Forelimb muscle (tissue), 1 donor: ENCODE results near the gene FUZ. TPM values are rescaled to one million over a fixed set of nuclear protein-coding genes. Genes with fewer than 3 reads are reported as not detected.

Source experiments
- DNase-seq: peaks from one replicate; pipeline ENCODE4 v3.0.0-alpha.2; 2013; ENCODE audit warnings: low read depth
- polyA plus RNA-seq: library from polyadenylated mRNA; unstranded; fragments of 120-200 nt; gene quantifications from one replicate; pipeline ENCODE4 v1.2.1, GENCODE V29; 2013; ENCODE audit not compliant: insufficient read length

FUZ gene
- polyA plus RNA-seq: 17.0 TPM

DNA sequence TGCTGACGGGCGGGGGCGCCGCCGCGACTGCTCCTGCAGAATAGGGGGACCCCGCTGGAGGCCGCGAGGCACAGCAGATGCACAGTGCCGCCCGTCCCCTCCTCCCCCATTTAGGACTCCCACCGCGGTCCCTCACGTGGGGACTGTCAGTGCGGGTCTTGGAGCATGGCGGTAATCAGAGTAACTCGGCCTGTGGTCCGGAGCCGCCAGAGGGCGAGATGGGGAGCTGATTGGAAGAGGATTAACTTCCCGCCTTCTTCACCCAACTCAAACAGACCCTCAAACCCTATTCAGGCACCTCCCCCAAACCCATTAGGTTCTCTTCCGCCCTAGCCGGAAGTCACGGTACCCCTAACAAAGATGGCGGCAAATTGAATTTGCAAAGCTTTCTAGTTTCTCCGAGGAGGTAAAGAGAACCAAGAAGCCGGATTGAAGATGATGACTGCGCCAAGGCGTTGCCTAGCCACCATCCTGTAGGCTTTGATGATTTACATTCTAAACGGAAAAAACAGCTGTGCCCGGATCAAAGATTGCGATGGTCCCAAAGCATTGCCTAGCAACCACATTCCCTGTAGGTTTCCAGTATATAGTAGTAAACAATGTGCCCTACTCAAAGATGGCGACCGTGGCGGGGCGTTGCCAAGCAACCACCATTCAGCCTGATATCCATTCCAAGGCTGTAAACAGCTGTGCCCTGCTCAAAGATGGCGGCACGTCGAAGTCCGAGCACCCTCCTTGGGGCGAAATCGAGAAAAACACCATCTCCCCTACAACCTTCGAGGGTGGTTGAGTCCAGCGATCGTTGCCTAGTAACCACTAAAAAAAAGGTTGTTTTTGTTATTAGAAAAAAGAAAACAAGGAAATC lies at the start of gene FUZ:
TSS of gene FUZ (minus strand) at position 296 of the 865 bp plus-strand sequence. CDS start at position 110, 186 bp downstream.
- DNase-seq: peak; percentile 98

DNA sequence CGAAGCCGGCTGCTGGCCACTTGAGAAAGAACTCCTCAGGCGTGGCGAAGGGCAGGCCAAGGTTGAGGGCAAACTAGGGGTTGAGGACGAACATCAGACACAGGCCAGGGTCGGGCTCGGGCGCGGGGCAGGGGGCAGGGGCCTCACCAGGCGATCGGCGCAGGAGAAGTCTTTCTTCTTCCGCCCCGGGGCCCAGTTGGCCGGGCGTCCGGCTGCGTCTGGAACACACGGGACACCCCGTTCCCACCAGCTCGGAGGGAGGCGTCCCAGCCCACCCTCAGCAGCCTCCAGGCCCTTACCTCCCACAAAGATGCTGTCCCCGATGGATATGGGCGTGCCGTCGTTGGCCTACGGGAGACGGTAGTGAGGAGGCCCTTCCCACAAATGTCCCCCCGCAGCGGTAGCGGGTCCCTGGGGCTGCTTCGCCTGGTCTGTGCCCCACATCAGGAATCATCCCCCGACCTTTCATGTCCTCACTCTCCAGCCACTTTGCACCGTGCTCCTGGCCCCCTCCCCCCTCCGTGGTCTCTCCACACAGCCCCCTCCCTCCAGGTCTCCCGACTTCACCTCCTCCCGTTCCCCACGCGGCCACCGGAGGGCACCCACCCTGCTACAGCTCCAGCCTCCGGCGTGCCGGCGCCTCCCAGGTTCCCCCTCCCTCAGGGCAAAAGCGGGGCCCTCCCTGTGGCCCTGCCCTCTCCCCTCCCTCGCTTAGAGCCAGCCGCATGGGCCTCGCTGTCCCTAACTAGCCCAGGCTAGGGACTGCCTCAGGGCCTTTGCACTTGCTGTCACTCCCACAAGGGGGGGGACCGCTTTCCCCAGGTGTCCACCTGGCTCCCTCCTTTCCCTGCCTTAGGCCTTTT lies 49.5 kb upstream of the FUZ start:
- DNase-seq: no peak

DNA sequence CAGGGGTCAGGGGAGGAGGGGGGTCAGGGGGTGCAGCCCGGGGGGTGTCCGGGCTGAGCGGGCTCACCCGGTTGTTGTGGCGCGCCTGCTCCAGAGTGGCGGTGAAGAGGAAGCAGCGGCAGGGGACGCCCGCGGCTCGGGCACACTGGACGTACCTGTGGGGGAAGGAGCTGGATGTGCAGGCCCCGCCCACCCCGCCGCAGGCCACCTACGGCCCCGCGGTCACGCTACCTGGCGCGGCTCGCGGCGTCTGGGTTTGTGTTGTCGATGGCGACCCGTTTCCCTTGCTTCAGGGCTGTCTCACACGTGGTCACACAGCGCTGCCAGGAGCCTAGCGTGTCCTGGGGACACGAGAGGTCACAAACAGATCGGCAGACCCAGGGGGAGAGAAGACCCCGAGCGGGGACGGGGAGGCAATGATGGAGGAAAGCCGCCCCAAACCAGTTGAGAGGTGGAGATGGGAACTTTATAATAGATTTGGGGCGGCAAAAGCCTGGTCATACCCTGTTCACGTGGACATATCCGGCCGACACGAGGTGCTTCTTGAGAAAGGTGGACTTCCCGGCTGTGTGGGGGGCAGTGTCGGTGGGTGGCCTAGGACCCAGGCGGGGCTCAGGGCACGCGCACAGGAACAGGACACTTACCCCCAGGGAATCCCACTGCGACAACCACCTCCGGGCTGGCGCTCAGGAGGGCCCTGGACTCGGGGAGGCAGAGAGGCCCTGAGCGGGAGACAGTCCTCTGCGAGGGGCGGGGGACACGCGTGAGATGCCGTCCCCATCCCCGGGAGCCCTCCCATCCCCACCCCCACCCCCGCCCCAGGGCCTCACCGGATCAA lies 48.7 kb upstream of the FUZ start:
- no peak for DNase-seq

GRCh38 chr19:49861107-49861506 lies 48.0 kb upstream of the FUZ start:
- DNase-seq: no peak

DNA sequence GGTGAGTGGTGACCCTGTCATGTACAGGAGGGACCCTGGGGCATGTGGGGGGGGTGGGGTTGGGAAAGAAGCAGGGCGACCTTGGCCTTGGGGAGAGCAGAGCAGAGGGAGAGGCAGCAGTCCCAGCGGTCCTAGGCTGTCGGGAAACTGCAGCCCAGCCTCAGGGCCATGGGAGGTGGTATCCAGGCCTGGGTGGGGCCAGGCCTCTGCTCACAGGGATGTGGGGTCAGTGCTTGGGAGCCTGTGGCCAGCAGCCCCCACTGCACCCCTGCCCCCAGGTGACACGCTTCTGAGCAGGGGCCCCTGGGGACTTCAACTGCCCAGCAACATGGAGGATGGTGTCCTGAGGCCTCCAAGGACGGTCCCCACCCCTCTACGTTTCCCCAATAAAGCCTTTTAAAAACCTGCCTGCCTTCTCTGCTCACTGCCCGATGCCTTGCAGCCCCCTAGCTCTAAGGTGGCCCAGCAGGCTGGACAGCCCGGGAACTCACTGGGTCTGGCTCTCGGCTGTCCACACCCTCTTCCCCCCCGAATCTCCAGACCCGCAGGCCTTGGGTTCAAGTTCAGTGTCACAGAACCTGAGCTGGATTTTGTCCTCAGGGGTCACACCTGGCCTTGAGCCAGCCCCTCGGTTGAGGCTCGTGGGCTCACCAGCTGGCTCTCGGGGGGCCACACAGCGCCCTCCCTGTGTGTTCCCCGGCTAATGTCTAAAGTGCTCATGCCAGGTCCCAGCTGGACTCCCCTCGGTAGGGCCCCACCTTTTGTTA lies 47.4 kb upstream of the FUZ start:
- no peak for DNase-seq

- DNase-seq: no peak
Measured at GRCh38 chr19:49859682-49860335, 46.7 kb upstream of the FUZ start.

DNA sequence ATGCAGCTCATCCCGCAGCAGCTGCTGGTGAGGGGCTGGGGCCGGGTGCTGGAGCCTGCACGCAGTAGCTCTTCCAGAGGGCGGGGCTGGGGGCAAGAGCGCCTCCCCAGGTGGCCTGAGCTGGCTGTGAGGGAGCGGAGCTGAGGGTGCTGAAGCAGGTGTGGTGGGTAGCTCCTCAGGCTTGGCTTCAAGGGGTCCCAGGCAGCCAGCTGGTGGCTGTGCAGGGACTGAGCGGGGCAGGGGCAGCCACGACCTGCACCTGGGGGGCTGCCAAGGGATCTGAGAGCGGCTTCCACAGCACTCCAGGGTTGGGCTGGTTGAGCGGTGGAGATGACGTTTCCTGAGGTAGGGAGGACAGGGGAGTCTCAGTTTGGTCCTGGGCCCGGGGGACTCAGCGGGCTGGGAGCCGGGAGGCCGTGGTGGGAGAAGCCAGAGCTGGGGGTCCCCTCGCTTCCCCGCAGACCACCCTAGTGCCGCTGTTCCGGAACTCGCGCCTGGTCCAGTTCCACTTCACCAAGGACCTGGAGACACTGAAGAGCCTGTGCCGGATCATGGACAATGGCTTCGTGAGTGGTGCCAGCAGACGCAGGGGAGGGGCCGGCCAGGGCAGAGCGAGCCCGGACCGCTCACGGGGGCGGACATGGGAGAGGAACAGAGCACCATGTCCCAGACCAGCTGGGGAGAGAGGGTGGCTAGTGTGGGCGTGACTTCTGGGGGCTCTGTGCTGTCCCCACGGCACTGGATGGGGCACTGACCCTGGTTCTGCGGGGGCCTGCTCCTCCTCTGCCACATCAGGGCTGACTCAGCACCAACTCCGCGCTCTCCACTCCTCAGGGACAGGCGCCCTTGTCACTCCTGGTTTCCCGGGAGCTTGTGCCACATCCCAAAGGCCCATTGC lies 45.2 kb upstream of the FUZ start:
- no peak for DNase-seq

DNA sequence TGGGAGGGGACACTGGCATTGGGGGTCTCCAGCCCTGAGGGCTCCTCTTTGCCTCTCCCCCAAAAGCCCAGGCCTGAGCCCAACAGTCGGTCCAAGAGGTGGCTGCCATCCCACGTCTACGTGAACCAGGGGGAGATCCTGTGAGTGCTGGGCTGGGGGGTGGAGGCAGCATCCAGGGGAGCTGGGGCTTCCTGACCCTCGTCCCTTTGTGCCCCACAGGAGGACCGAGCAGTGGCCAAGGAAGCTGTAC lies 44.7 kb upstream of the FUZ start:
- DNase-seq: no peak

DNA sequence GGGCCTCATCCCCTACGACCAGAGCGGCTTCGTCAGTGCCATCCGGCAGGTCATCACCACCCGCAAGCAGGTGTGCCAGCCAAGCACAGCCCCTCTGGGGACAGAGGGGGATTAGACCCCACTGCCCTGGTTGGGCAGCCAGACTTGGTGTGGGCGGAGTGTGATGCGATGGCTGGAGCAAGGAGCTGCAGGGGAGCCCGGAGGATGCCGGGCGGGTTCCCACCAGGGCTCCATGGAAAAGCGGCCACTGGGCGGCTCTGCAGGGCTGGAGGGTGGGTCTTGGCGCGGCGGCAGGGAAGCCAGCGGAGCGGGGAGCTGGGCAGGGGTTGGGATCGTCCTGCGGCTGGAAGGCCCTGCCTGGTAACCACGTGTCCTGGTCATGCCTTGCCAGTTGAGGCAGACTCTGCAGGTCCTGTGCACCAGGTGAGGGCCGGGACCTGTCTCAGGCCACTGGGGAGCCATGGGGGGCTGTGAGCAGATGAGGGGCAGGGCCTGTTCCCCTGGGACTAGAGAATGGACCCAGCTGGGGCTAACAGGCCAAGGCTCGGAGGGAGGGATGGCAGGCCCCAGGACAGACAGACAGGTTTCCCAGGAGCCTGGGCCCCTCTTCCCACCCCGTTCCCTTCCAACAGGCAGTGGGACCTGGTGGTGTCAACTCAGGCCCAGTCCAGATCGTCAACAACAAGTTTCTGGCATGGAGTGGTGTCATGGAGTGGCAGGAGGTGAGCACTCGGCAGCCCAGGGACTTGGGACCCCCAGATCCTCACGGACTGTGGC lies 44.2 kb upstream of the FUZ start:
- no peak for DNase-seq

GRCh38 chr19:49856574-49857021 lies 43.5 kb upstream of the FUZ start:
- no peak for DNase-seq

DNA sequence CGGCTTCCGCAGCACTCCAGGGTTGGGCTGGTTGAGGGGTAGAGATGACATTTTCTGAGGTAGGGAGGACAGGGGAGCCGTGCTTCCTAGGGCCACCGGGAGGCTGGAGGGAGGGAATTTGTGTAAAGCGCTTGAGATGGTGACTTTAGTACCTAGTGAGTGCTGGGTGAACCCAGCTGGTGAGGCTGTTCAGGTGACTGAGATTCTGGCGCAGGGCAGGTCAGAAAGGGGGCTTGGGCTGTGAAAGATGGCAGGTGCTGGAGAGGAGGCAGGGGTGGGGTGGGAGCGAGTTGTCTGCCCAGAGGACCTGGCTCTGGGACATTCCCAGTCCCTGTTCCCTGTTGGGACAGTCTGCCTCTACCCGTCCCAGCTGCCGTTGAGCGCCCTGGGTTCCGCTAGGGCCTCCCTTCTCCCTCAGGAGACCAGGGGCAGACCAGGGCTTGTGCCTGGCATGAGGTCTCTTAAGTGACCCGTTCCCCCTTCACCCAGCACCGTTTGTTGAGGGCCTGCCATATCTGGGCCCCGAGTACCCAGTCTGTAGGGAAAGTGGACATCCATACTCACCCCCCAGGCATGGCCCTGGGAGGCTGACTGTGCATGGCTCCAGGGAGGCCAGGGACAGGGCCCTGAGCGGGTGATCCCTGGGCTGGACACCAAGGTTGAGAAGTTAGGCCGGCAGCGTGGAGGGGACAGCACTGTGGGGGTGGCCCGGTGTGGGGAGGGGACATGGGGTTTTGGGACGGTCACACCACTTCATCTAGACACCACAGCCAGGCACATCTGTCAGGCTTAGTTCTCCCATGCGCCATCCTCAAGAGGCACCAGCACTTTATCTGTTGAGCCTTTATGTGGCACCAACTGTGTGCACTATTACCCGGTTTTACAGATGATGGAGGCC lies 42.8 kb upstream of the FUZ start:
- DNase-seq: no peak

DNA sequence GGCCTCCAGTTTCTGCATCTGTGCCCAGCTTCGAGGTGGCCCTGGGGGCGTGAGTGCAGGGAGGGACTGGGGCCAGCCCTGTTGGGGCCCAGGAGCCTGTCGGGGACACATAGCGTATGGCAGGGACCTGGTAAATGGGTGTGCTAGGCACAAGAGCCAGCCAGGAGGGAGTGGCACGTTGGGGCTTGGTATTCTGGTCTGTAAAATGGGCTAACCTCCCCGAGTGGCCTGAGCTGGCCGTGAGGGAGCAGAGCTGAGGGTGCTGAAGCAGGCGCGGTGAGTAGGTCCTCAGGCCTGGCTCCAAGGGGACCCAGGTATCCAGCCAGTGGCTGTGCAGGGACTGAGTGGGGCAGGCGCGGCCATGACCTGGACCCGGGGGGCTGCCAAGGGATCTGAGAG lies 42.2 kb upstream of the FUZ start:
- no peak for DNase-seq

GRCh38 chr19:49854378-49855263 lies 41.5 kb upstream of the FUZ start:
- DNase-seq: no peak

DNA sequence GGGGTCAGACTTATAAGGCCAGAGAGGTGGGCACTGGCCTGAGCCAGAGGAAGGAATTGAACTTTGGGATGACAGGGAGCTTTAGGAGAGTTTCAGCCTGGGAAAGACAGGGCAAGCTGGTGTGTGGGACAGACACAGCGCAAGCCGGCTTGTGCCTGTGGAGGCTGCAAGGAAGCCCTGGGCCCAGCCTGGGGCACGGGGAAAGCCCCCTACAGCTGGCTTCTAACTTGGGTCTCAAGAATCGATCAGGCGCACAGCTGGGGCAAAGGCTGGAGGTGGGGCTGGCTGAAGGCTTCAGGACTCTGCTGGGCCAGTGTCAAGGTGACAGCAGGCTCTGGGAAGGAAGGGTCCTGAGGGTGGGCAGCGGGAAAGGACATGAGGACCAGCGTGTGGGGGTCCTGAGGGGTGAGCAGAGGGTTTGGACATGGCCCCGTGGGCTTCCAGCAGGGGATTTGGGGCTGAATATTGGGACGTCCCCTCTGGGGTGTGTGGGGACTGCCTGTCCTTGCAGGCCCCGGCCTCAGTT lies 40.8 kb upstream of the FUZ start:
- no peak for DNase-seq

- DNase-seq: no peak
Measured at GRCh38 chr19:49852631-49853126, 39.6 kb upstream of the FUZ start.
